ENCODE data around the gene MAP2K7. TPM values are rescaled to one million over a fixed set of nuclear protein-coding genes. Genes with fewer than 3 reads are reported as not detected.
"Not testable (repeated sequence)": the region's sequence is repeated elsewhere in the genome, so short reads cannot be mapped to it uniquely, and the experiment has no call there.

The MAP2K7 gene
- total RNA-seq, 1 donor from 2014 or later: 9.4 TPM

DNA sequence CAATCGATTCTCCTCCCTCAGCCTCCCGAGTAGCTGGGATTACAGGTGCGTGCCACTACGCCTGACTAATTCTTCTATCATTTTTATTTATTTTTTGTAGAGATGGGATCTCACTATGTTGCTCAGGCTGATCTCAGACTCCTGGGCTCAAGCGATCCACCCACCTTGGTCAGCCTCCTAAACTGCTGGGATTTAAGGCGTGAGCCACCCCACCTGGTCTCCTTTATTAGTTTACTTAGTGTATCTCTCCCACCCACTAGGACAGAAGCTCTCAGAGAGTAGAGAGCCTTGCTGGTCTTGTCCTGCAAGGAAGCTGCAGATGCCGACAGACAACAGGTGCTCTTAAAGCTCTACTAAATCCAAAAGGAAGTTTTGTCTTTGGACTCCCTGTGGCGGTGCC is 17.9 kb upstream of the MAP2K7 start:
- no peak overlapping the region for H3K9ac ChIP-seq (ENCODE audit: low read depth in 1 of 3, low read length in 3 of 3)
- peaks cover 18 to 23% (median 19%) of the 10 kb centered on the region in 3 donors for H3K27me3 ChIP-seq (ENCODE audit: control insufficient read depth in 3 of 3, insufficient read depth in 3 of 3, low read length in 3 of 3)
- H3K4me3 ChIP-seq (ENCODE audit: low read length in 3 of 3): no peak overlapping the region
- no peaks in the 10 kb centered on the region for H3K9me3 ChIP-seq (ENCODE audit: control insufficient read depth in 3 of 3, low read length in 3 of 3)
- no peak overlapping the region for H3K27ac ChIP-seq (ENCODE audit: low read depth, low read length)
- H3K4me1 ChIP-seq (ENCODE audit: control insufficient read depth in 3 of 3, insufficient read depth in 3 of 3, low read length in 3 of 3): no peaks in the 10 kb centered on the region
- no peaks in the 10 kb centered on the region for H3K36me3 ChIP-seq (ENCODE audit: control insufficient read depth in 3 of 3, insufficient read depth in 3 of 3, low read length in 3 of 3)

- Histone ChIP-seq H3K27me3 (ENCODE audit: control insufficient read depth in 3 of 3, insufficient read depth in 3 of 3, low read length in 3 of 3) (peaks cover 18 to 27% (median 21%) of the 10 kb centered on the region in 3 donors), H3K4me1 (ENCODE audit: control insufficient read depth in 3 of 3, insufficient read depth in 3 of 3, low read length in 3 of 3) (no peaks in the 10 kb centered on the region), H3K27ac (ENCODE audit: low read depth, low read length) (no peak overlapping the region), H3K9ac (ENCODE audit: low read depth in 1 of 3, low read length in 3 of 3) (no peak overlapping the region), H3K4me3 (ENCODE audit: low read length in 3 of 3) (no peak overlapping the region), H3K36me3 (ENCODE audit: control insufficient read depth in 3 of 3, insufficient read depth in 3 of 3, low read length in 3 of 3) (no peaks in the 10 kb centered on the region), H3K9me3 (ENCODE audit: control insufficient read depth in 3 of 3, low read length in 3 of 3) (no peaks in the 10 kb centered on the region)
These were observed 16.1 kb upstream of the MAP2K7 start for GRCh38 chr19:7887408-7888144.

GRCh38 chr19:7888145-7888825 is 15.4 kb upstream of the MAP2K7 start, which contains the start of gene LRRC8E:
Gene LRRC8E, plus strand, starts transcription at chr19:7888510. Its CDS starts 7,094 bp downstream, at chr19:7895604.
- Histone ChIP-seq H3K36me3 (ENCODE audit: control insufficient read depth in 3 of 3, insufficient read depth in 3 of 3, low read length in 3 of 3) (no peaks in the 10 kb centered on the region), H3K27me3 (ENCODE audit: control insufficient read depth in 3 of 3, insufficient read depth in 3 of 3, low read length in 3 of 3) (peaks cover 18 to 29% (median 21%) of the 10 kb centered on the region in 3 donors), H3K9ac (ENCODE audit: low read depth in 1 of 3, low read length in 3 of 3) (no peak within 1 kb of the TSS), H3K9me3 (ENCODE audit: control insufficient read depth in 3 of 3, low read length in 3 of 3) (no peaks in the 10 kb centered on the region), H3K27ac (ENCODE audit: low read depth, low read length) (no peak within 1 kb of the TSS), H3K4me3 (ENCODE audit: low read length in 3 of 3) (no peak within 1 kb of the TSS), H3K4me1 (ENCODE audit: control insufficient read depth in 3 of 3, insufficient read depth in 3 of 3, low read length in 3 of 3) (no peaks in the 10 kb centered on the region)

- Histone ChIP-seq H3K9me3 (ENCODE audit: control insufficient read depth in 3 of 3, low read length in 3 of 3) (no peaks in the 10 kb centered on the region), H3K27ac (ENCODE audit: low read depth, low read length) (no peak overlapping the region), H3K36me3 (ENCODE audit: control insufficient read depth in 3 of 3, insufficient read depth in 3 of 3, low read length in 3 of 3) (no peaks in the 10 kb centered on the region), H3K27me3 (ENCODE audit: control insufficient read depth in 3 of 3, insufficient read depth in 3 of 3, low read length in 3 of 3) (peaks cover 19 to 31% (median 25%) of the 10 kb centered on the region in 3 donors), H3K4me3 (ENCODE audit: low read length in 3 of 3) (no peak overlapping the region), H3K9ac (ENCODE audit: low read depth in 1 of 3, low read length in 3 of 3) (no peak overlapping the region), H3K4me1 (ENCODE audit: control insufficient read depth in 3 of 3, insufficient read depth in 3 of 3, low read length in 3 of 3) (no peaks in the 10 kb centered on the region)
These were observed 14.9 kb upstream of the MAP2K7 start for GRCh38 chr19:7888826-7889217.

DNA sequence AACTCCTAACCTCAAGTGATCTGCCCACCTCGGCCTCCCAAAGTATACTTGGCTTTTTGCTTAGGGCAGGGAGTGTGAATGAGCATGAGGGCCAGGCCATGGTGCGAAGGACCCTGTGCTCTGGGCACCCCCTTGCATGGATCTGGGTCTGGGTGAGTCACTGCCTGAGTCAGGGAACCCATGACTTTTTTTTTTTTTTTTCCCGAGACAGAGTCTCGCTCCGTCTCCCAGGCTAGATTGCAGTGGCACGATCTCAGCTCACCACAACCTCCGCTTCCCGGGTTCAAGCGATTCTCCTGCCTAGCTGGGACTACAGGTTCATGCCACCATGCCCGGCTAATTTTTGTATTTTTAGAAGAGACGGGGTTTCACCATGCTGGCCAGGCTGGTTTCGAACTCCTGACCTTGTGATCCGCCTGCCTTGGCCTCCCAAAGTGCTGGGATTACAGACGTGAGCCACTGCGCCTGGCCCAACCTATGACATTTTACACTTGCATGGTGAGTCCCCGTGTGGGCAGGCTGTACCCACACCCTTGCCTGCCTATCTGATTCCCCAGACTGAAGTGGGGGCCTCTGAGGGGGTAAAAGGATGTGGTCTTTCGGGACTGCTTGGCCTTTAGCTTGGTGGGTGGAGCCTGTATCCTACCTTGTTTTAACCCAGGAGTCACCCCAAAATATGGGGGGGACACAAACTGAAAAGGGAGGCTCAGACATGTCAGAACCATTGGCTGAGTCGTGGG is 10.1 kb upstream of the MAP2K7 start:
- not testable (repeated sequence) for H3K9me3 ChIP-seq (ENCODE audit: control insufficient read depth in 3 of 3, low read length in 3 of 3); H3K4me3 ChIP-seq (ENCODE audit: low read length in 3 of 3); H3K4me1 ChIP-seq (ENCODE audit: control insufficient read depth in 3 of 3, insufficient read depth in 3 of 3, low read length in 3 of 3); H3K9ac ChIP-seq (ENCODE audit: low read depth in 1 of 3, low read length in 3 of 3); H3K27ac ChIP-seq (ENCODE audit: low read depth, low read length); H3K36me3 ChIP-seq (ENCODE audit: control insufficient read depth in 3 of 3, insufficient read depth in 3 of 3, low read length in 3 of 3)
- peaks cover 21 to 37% (median 28%) of the 10 kb centered on the region in 3 donors for H3K27me3 ChIP-seq (ENCODE audit: control insufficient read depth in 3 of 3, insufficient read depth in 3 of 3, low read length in 3 of 3)

- no peaks in the 10 kb centered on the region for H3K4me1 ChIP-seq (ENCODE audit: control insufficient read depth in 3 of 3, insufficient read depth in 3 of 3, low read length in 3 of 3)
- H3K27me3 ChIP-seq (ENCODE audit: control insufficient read depth in 3 of 3, insufficient read depth in 3 of 3, low read length in 3 of 3): peaks cover 16 to 37% (median 19%) of the 10 kb centered on the region in 3 donors
These were observed 8.9 kb upstream of the MAP2K7 start for GRCh38 chr19:7894612-7895309.

GRCh38 chr19:7895565-7895964 is 8.1 kb upstream of the MAP2K7 start:
- H3K27ac ChIP-seq (ENCODE audit: low read depth, low read length): no peak overlapping the region
- H3K27me3 ChIP-seq (ENCODE audit: control insufficient read depth in 3 of 3, insufficient read depth in 3 of 3, low read length in 3 of 3): peaks cover 16 to 33% (median 19%) of the 10 kb centered on the region in 3 donors

More at GRCh38 chr19:7894612-7895309, 8.9 kb upstream of the MAP2K7 start:
- H3K27ac ChIP-seq (ENCODE audit: low read depth, low read length): no peak overlapping the region
- H3K4me3 ChIP-seq (ENCODE audit: low read length in 3 of 3): no peak overlapping the region
- peaks cover 0 to 2% (median 0%) of the 10 kb centered on the region in 3 donors for H3K9me3 ChIP-seq (ENCODE audit: control insufficient read depth in 3 of 3, low read length in 3 of 3)
- H3K36me3 ChIP-seq (ENCODE audit: control insufficient read depth in 3 of 3, insufficient read depth in 3 of 3, low read length in 3 of 3): no peaks in the 10 kb centered on the region
- no peak overlapping the region for H3K9ac ChIP-seq (ENCODE audit: low read depth in 1 of 3, low read length in 3 of 3)

GRCh38 chr19:7897292-7897691 is 6.4 kb upstream of the MAP2K7 start:
- H3K27ac ChIP-seq (ENCODE audit: low read depth, low read length): no peak overlapping the region
- peaks cover 16 to 32% (median 17%) of the 10 kb centered on the region in 3 donors for H3K27me3 ChIP-seq (ENCODE audit: control insufficient read depth in 3 of 3, insufficient read depth in 3 of 3, low read length in 3 of 3)
- no peaks in the 10 kb centered on the region for H3K36me3 ChIP-seq (ENCODE audit: control insufficient read depth in 3 of 3, insufficient read depth in 3 of 3, low read length in 3 of 3)
- H3K9me3 ChIP-seq (ENCODE audit: control insufficient read depth in 3 of 3, low read length in 3 of 3): peaks cover 0 to 2% (median 0%) of the 10 kb centered on the region in 3 donors
- peaks cover 5 to 10% (median 9%) of the 10 kb centered on the region in 3 donors for H3K4me1 ChIP-seq (ENCODE audit: control insufficient read depth in 3 of 3, insufficient read depth in 3 of 3, low read length in 3 of 3)
- no peak overlapping the region for H3K4me3 ChIP-seq (ENCODE audit: low read length in 3 of 3)
- H3K9ac ChIP-seq (ENCODE audit: low read depth in 1 of 3, low read length in 3 of 3): no peak overlapping the region

More at GRCh38 chr19:7895565-7895964, 8.1 kb upstream of the MAP2K7 start:
- Histone ChIP-seq H3K36me3 (ENCODE audit: control insufficient read depth in 3 of 3, insufficient read depth in 3 of 3, low read length in 3 of 3) (no peaks in the 10 kb centered on the region), H3K9me3 (ENCODE audit: control insufficient read depth in 3 of 3, low read length in 3 of 3) (peaks cover 0 to 2% (median 0%) of the 10 kb centered on the region in 3 donors), H3K4me3 (ENCODE audit: low read length in 3 of 3) (no peak overlapping the region), H3K9ac (ENCODE audit: low read depth in 1 of 3, low read length in 3 of 3) (no peak overlapping the region), H3K4me1 (ENCODE audit: control insufficient read depth in 3 of 3, insufficient read depth in 3 of 3, low read length in 3 of 3) (peaks cover 4 to 6% (median 5%) of the 10 kb centered on the region in 3 donors)

GRCh38 chr19:7898967-7899366 is 4.7 kb upstream of the MAP2K7 start:
- no peak overlapping the region for H3K27ac ChIP-seq (ENCODE audit: low read depth, low read length)
- H3K4me3 ChIP-seq (ENCODE audit: low read length in 3 of 3): no peak overlapping the region
- H3K9ac ChIP-seq (ENCODE audit: low read depth in 1 of 3, low read length in 3 of 3): no peak overlapping the region
- peaks cover 12 to 19% (median 19%) of the 10 kb centered on the region in 3 donors for H3K4me1 ChIP-seq (ENCODE audit: control insufficient read depth in 3 of 3, insufficient read depth in 3 of 3, low read length in 3 of 3)
- no peaks in the 10 kb centered on the region for H3K36me3 ChIP-seq (ENCODE audit: control insufficient read depth in 3 of 3, insufficient read depth in 3 of 3, low read length in 3 of 3)
- peaks cover 0 to 2% (median 0%) of the 10 kb centered on the region in 3 donors for H3K9me3 ChIP-seq (ENCODE audit: control insufficient read depth in 3 of 3, low read length in 3 of 3)
- H3K27me3 ChIP-seq (ENCODE audit: control insufficient read depth in 3 of 3, insufficient read depth in 3 of 3, low read length in 3 of 3): peaks cover 12 to 23% (median 14%) of the 10 kb centered on the region in 3 donors

Data from skeletal muscle tissue (tissue), 4 donors.